Lung (tissue), 12 donors: Measurements from ENCODE around the gene SLCO2B1. TPM values are rescaled to one million over a fixed set of nuclear protein-coding genes. Genes with fewer than 3 reads are reported as not detected.

Experiments used
- ATAC-seq: fragments of 200-7000 bp; cut with Tn5 transposase; one replicate; pipeline ENCODE4 v1.9.1; 2020; ENCODE audit warnings: moderate number of reproducible peaks; ENCODE audit not compliant: insufficient read depth, low FRiP score
- DNase-seq, 3 donors: peaks; one replicate each; pipeline ENCODE4 v3.0.0-alpha.2; 2013 to 2017
- H3K27ac ChIP-seq, 2 donors: one replicate each; pipeline ENCODE4 v1.5.1; 2013; ENCODE audit warnings: mild to moderate bottlenecking in 2 of 2, moderate library complexity in 2 of 2, control low read depth in 1 of 2, inconsistent platforms in 1 of 2, low read depth in 1 of 2, low read length in 1 of 2
- H3K27me3 ChIP-seq, 3 donors: one replicate each; pipeline ENCODE4 v1.5.1; 2013; ENCODE audit warnings: low read length in 2 of 3; ENCODE audit not compliant: control insufficient read depth in 3 of 3, insufficient read depth in 3 of 3
- H3K36me3 ChIP-seq, 4 donors: one replicate each; pipeline ENCODE4 v1.5.1; 2013; ENCODE audit warnings: low read length in 4 of 4, mild to moderate bottlenecking in 1 of 4, moderate library complexity in 1 of 4; ENCODE audit not compliant: control insufficient read depth in 4 of 4, insufficient read depth in 4 of 4
- H3K4me1 ChIP-seq, 5 donors: one replicate each; pipeline ENCODE4 v1.5.1; 2013; ENCODE audit warnings: low read length in 5 of 5, mild to moderate bottlenecking in 2 of 5, moderate library complexity in 1 of 5; ENCODE audit not compliant: control insufficient read depth in 5 of 5, insufficient read depth in 5 of 5
- H3K4me3 ChIP-seq: one replicate; pipeline ENCODE4 v1.5.1; 2013; ENCODE audit warnings: mild to moderate bottlenecking, control low read depth, moderate library complexity
- H3K9ac ChIP-seq, 2 donors: one replicate each; pipeline ENCODE4 v1.5.1; 2013; ENCODE audit warnings: low read length in 2 of 2, control low read depth in 1 of 2; ENCODE audit not compliant: insufficient read depth in 1 of 2
- H3K9me3 ChIP-seq, 4 donors: one replicate each; pipeline ENCODE4 v1.5.1; 2013; ENCODE audit warnings: low read length in 3 of 4, mild to moderate bottlenecking in 1 of 4, moderate library complexity in 1 of 4; ENCODE audit not compliant: control insufficient read depth in 4 of 4, insufficient read depth in 3 of 4
- WGBS, 2 donors: extraction: QIAGEN DNeasy Blood & Tissue Kit; methylation state at CpG; one replicate each; pipeline ENCODE4 v1.1.7; 2013; 5-methylcytosine and 5-hydroxymethylcytosine counted together
- polyA plus RNA-seq, 2 donors: library from polyadenylated mRNA; stranded (reverse); fragments of 200-250 nt; gene quantifications; one replicate each; pipeline ENCODE4 v1.2.1, GENCODE V29; 2013
- total RNA-seq, 2 donors: library from RNA; depleted of rRNA in 1 of 2; stranded (reverse); fragments of >200 nt in 1 of 2; gene quantifications; one replicate each; pipeline ENCODE4 v1.2.1, GENCODE V29; 2014 to 2021
- TF ChIP-seq, protein P1 (sequence below): IDR thresholded peaks from 2 replicates; pipeline ENCODE4 v1.5.1; 2012; ENCODE audit warnings: mild to moderate bottlenecking; ENCODE audit errors: control extremely low read depth, extremely low read depth
- donor health status: control.
- donor health status: control.
- donor health status: Bipolar disorder and iron deficiency.
- donor health status: healthy.
- donor health status: DM: yes; HTN: yes; CAD: no.

The SLCO2B1 gene
- total and polyA plus RNA-seq, 4 donors = 22.2 to 244 (median 55.2) TPM

DNA sequence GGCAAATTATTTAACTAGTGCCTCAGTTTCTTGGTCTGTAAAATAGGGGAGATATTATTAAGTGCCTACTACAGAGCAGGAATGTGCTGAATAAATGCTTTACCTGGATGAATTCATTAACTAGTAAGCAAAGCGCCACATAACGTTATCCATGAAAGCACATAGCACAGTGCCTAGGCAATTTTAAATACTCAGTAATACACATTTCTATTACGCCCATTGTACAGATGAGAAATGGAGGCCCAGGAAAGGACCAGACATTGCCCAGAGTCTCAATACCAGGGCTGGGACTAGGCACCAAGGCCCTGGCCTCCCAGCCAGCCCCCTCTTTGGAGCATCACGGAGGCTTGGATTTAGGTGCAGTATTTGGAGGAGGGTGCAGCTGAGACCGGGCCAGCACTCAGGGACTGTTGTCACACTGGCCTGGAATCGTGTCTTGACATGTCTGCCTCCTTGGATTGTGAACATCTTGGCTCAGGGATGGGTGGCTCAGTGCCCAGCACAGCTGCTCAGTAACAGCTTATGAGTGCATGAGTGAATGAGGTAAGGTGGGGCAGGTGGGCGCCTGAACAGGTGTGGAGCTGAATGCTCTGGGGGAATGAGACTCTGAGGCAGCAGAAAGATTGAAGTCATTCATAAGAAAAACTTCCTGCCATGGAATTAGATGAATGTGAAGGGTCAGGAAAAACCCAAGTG, 47.5 kb downstream of the SLCO2B1 start:
- Histone ChIP-seq H3K36me3 (peaks cover 0 to 23% (median 0%) of the 10 kb centered on the region in 4 donors), H3K9ac (no peak overlapping the region), H3K27me3 (no peaks in the 10 kb centered on the region), H3K9me3 (no peaks in the 10 kb centered on the region), H3K27ac (no peak overlapping the region), H3K4me1 (peaks cover 0 to 13% (median 0%) of the 10 kb centered on the region in 5 donors), H3K4me3 (no peak overlapping the region)
- ATAC-seq = no peak
- TF ChIP-seq, protein P1, sequence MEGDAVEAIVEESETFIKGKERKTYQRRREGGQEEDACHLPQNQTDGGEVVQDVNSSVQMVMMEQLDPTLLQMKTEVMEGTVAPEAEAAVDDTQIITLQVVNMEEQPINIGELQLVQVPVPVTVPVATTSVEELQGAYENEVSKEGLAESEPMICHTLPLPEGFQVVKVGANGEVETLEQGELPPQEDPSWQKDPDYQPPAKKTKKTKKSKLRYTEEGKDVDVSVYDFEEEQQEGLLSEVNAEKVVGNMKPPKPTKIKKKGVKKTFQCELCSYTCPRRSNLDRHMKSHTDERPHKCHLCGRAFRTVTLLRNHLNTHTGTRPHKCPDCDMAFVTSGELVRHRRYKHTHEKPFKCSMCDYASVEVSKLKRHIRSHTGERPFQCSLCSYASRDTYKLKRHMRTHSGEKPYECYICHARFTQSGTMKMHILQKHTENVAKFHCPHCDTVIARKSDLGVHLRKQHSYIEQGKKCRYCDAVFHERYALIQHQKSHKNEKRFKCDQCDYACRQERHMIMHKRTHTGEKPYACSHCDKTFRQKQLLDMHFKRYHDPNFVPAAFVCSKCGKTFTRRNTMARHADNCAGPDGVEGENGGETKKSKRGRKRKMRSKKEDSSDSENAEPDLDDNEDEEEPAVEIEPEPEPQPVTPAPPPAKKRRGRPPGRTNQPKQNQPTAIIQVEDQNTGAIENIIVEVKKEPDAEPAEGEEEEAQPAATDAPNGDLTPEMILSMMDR = no peak
- DNase-seq = no peak
- 87 to 96% methylated on average over 7 of the region's 7 CpGs for WGBS, 2 donors

GRCh38 chr11:75199412-75199955, 48.6 kb downstream of the SLCO2B1 start:
- Histone ChIP-seq H3K4me1 (peaks cover 0 to 8% (median 0%) of the 10 kb centered on the region in 5 donors), H3K27ac (no peak overlapping the region), H3K27me3 (no peaks in the 10 kb centered on the region), H3K4me3 (no peak overlapping the region), H3K9me3 (no peaks in the 10 kb centered on the region), H3K36me3 (peaks cover 0 to 21% (median 0%) of the 10 kb centered on the region in 4 donors), H3K9ac (no peak overlapping the region)
- WGBS, 2 donors = 84 to 92% methylated on average over 5 of the region's 5 CpGs
- DNase-seq (no peak), ATAC-seq (no peak)
- TF ChIP-seq, protein P1 = no peak

DNA sequence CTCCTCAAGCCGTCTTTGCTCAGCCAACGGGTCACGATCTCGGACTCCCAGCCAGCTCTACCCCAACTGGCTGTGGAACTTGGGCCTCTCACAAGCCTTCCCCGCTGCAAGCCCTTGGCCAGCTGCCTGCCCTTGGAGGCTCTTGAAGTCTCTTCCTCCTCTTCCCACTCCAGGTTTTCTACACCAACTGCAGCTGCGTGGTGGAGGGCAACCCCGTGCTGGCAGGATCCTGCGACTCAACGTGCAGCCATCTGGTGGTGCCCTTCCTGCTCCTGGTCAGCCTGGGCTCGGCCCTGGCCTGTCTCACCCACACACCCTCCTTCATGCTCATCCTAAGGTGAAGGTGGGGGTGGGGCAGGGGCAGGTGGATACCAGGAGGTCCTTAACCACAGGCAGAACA, 49.1 kb downstream of the SLCO2B1 start:
- 62 to 76% methylated on average over 10 of the region's 10 CpGs for WGBS, 2 donors
- Histone ChIP-seq H3K9ac (no peak overlapping the region), H3K9me3 (no peaks in the 10 kb centered on the region), H3K4me1 (peaks cover 0 to 8% (median 0%) of the 10 kb centered on the region in 5 donors), H3K27me3 (no peaks in the 10 kb centered on the region), H3K4me3 (no peak overlapping the region), H3K27ac (peak overlapping the region in 1 of 2 donors; percentile 27), H3K36me3 (peaks cover 0 to 21% (median 0%) of the 10 kb centered on the region in 4 donors)
- ATAC-seq (no peak), DNase-seq (no peak)
- TF ChIP-seq, protein P1 = no peak
